ENCODE data around the gene MYO15B.

DNA sequence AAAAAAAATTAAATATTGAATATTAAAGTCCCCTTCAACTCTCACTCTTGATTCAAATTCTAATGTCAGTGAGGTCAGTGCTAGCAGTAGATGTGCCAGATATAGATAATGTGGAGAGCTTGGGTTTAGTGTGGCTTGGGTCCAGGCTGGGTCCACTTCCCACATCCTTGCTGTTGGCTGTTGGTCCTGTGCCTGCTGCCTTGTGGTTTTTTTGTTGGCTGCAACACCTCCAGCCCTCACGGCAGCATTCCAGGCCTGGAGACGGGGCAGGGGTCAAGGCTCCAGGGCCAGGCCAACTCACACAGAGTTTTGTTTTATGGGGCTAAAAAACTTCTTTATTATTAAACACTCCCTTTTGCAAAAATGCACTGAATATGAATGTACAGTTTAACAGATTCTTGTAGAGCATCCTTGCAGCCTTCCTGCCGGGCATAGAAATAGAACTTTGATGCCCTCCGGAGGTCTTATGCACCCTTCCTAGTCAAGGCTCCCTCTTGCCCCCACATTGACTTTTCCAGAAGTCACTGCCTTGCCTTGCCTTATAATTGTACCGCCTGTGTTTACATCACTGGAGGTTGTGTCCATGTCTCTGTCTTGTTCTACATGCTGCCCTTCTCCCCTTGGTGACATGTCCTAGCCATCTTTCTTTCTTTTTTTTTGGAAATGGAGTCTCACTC, 25.5 kb upstream of the MYO15B start:
- TF ChIP-seq CTCF (conservative IDR thresholded peaks at IDR 0.05; ENCODE audit: low read length) (no peak), EZH2phosphoT487 (IDR thresholded peaks at IDR 0.05; ENCODE audit: borderline replicate concordance, low read depth, low read length) (no peak)

Data from OCI-LY7 (cell line).